ENCODE measurements around the gene POLR1A.

Gene POLR1A

DNA sequence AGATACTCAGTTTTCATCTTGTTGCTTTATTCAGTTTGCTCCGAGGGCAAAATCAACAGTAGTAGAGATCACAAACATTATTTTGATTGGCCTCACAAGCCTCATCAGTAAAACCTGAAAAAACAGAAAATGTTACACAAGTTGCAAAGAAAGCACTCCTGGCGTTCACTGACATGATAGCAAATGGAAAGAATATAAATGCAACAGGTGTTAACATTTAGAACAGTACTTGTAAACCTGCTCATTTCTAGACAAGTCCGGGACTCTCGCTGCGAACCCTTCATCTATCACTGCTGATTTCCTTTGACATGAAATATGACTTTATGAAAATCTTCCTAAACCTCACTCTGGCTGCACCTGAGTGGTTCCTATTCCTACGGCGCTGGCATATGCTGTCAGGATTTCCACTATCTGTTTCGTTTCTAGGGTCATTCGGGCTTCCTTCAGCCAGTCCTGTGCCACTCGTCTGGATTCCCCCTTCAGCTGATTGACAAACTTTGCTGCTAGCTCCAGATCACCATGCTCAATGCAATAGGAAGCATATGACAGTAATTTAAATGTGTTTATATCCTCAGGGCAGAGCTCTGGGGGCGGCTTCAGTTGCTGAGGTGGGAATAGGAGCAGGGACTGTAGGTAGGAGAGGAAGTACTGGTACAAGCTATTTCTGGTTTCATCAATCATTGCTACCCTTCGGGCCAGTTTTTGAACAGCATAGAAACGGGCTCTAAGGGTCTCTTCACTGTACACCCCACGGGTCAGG, 38.4 kb upstream of the POLR1A start:
- no peaks in the 10 kb centered on the region for H3K4me1 ChIP-seq (ENCODE audit: control insufficient read depth, low read length)
- H3K27ac ChIP-seq (ENCODE audit: low read depth, low read length): no peak overlapping the region
- H4K20me1 ChIP-seq (ENCODE audit: control insufficient read depth, insufficient read depth, low read depth, low read length): peaks cover 5% of the 10 kb centered on the region; the same call in 1 of the 2 replicates
- no peak overlapping the region for H3K4me3 ChIP-seq (ENCODE audit: low read length)
- H3K9me3 ChIP-seq (ENCODE audit: control insufficient read depth, insufficient read depth, low read length): no peaks in the 10 kb centered on the region
- H3K9me2 ChIP-seq (replicated peaks; ENCODE audit: control insufficient read depth, low read length): no peaks in the 10 kb centered on the region
- H3K79me2 ChIP-seq (ENCODE audit: control insufficient read depth, low read length): no peaks in the 10 kb centered on the region
- no peaks in the 10 kb centered on the region for H3K27me3 ChIP-seq (ENCODE audit: control insufficient read depth, low read length)
- TF ChIP-seq EZH2phosphoT487 (IDR thresholded peaks at IDR 0.05; ENCODE audit: borderline replicate concordance, low read length): no peak
- TF ChIP-seq, protein P1, sequence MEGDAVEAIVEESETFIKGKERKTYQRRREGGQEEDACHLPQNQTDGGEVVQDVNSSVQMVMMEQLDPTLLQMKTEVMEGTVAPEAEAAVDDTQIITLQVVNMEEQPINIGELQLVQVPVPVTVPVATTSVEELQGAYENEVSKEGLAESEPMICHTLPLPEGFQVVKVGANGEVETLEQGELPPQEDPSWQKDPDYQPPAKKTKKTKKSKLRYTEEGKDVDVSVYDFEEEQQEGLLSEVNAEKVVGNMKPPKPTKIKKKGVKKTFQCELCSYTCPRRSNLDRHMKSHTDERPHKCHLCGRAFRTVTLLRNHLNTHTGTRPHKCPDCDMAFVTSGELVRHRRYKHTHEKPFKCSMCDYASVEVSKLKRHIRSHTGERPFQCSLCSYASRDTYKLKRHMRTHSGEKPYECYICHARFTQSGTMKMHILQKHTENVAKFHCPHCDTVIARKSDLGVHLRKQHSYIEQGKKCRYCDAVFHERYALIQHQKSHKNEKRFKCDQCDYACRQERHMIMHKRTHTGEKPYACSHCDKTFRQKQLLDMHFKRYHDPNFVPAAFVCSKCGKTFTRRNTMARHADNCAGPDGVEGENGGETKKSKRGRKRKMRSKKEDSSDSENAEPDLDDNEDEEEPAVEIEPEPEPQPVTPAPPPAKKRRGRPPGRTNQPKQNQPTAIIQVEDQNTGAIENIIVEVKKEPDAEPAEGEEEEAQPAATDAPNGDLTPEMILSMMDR (IDR thresholded peaks at IDR 0.05; ENCODE audit: low read depth, low read length, poor library complexity, severe bottlenecking): no peak
- H3F3A ChIP-seq (ENCODE audit: control insufficient read depth, insufficient read depth): peaks cover 40% of the 10 kb centered on the region
- peaks cover 92% of the 10 kb centered on the region for H3K36me3 ChIP-seq (ENCODE audit: control insufficient read depth, low read length)
- H3K4me2 ChIP-seq (ENCODE audit: low read length): no peak overlapping the region

DNA sequence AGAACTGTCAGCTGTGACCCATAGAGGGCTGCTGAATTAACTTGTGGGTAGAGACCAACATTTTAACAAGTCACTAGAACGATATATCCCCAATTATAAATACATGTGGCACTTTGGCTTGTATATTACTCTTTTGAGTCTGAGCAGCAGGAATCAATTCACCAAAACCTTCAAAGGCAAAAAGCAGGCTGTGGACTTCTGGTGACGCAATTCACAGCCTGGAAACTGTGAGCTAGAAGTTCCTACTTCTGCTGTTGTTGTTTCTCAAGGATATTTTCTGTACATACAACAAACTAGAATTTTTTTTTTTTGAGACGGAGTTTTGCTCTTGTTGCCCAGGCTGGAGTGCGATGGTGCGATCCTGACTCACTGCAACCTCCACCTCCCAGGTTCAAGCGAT, 37.6 kb upstream of the POLR1A start:
- no peak overlapping the region for H3K27ac ChIP-seq (ENCODE audit: low read depth, low read length)
- peaks cover 5% of the 10 kb centered on the region; the same call in 1 of the 2 replicates for H4K20me1 ChIP-seq (ENCODE audit: control insufficient read depth, insufficient read depth, low read depth, low read length)
- H3K4me2 ChIP-seq (ENCODE audit: low read length): no peak overlapping the region
- H3K9me3 ChIP-seq (ENCODE audit: control insufficient read depth, insufficient read depth, low read length): no peaks in the 10 kb centered on the region
- no peaks in the 10 kb centered on the region for H3K4me1 ChIP-seq (ENCODE audit: control insufficient read depth, low read length)
- peaks cover 36% of the 10 kb centered on the region for H3F3A ChIP-seq (ENCODE audit: control insufficient read depth, insufficient read depth)
- H3K4me3 ChIP-seq (ENCODE audit: low read length): no peak overlapping the region
- no peaks in the 10 kb centered on the region for H3K79me2 ChIP-seq (ENCODE audit: control insufficient read depth, low read length)
- peaks cover 92% of the 10 kb centered on the region for H3K36me3 ChIP-seq (ENCODE audit: control insufficient read depth, low read length)
- no peaks in the 10 kb centered on the region for H3K9me2 ChIP-seq (replicated peaks; ENCODE audit: control insufficient read depth, low read length)
- H3K27me3 ChIP-seq (ENCODE audit: control insufficient read depth, low read length): no peaks in the 10 kb centered on the region
- TF ChIP-seq, protein P1 (IDR thresholded peaks at IDR 0.05; ENCODE audit: low read depth, low read length, poor library complexity, severe bottlenecking): no peak
- TF ChIP-seq EZH2phosphoT487 (IDR thresholded peaks at IDR 0.05; ENCODE audit: borderline replicate concordance, low read length): no peak

DNA sequence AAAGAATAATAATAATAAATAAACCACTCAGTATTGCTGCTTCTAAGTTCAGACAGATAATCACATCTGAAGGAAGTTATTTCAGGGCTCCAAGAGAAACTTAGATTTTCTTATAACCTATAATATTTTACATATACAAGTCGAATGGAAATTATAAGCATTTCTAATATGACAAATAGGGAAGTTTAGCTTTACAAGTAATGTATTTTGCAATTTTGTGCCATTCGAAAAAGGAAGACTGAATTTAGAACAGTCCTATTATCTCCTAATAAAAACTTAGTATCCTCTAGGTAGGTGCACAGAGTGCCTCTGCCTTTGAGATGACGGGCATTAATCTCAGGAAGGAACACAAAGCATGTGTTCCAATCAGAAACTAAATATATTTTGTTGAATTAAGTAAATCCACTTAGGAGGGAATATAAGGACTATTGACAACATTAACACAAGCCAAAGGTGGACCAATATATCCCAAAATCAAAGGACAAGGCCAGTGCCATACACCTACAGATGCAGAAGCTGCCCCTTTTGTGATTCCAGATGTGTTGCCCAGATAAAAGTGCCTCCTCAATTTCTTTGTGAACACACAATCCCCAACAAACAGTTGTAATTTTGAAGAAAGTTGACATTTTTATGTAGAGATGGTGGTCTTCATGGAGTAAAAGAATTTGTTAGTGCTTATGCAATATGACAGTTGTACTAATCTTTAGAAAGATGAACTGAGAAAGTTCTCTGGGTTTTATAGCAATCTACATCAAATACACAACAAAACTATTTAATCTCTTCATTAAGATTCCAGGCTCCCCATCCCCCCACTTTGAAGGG, 37.0 kb upstream of the POLR1A start:
- no peaks in the 10 kb centered on the region for H3K79me2 ChIP-seq (ENCODE audit: control insufficient read depth, low read length)
- peaks cover 5% of the 10 kb centered on the region; the same call in 1 of the 2 replicates for H4K20me1 ChIP-seq (ENCODE audit: control insufficient read depth, insufficient read depth, low read depth, low read length)
- H3K9me3 ChIP-seq (ENCODE audit: control insufficient read depth, insufficient read depth, low read length): no peaks in the 10 kb centered on the region
- TF ChIP-seq, protein P1 (IDR thresholded peaks at IDR 0.05; ENCODE audit: low read depth, low read length, poor library complexity, severe bottlenecking): no peak
- TF ChIP-seq EZH2phosphoT487 (IDR thresholded peaks at IDR 0.05; ENCODE audit: borderline replicate concordance, low read length): no peak
- no peak overlapping the region for H3K27ac ChIP-seq (ENCODE audit: low read depth, low read length)
- H3K4me3 ChIP-seq (ENCODE audit: low read length): no peak overlapping the region
- H3K4me2 ChIP-seq (ENCODE audit: low read length): no peak overlapping the region
- no peaks in the 10 kb centered on the region for H3K9me2 ChIP-seq (replicated peaks; ENCODE audit: control insufficient read depth, low read length)
- no peaks in the 10 kb centered on the region for H3K27me3 ChIP-seq (ENCODE audit: control insufficient read depth, low read length)
- H3F3A ChIP-seq (ENCODE audit: control insufficient read depth, insufficient read depth): peaks cover 36% of the 10 kb centered on the region
- peaks cover 92% of the 10 kb centered on the region for H3K36me3 ChIP-seq (ENCODE audit: control insufficient read depth, low read length)
- H3K4me1 ChIP-seq (ENCODE audit: control insufficient read depth, low read length): no peaks in the 10 kb centered on the region
